Upper lobe of left lung (tissue), 6 donors: ENCODE data around the gene CMTM8. TPM values are rescaled to one million over a fixed set of nuclear protein-coding genes. Genes with fewer than 3 reads are reported as not detected.
A peak's percentile ranks its signal among the peaks of the same experiment; 100 is the strongest.

ENCODE experiments used
- ATAC-seq, 2 donors: fragments of 200-7000 bp; cut with Tn5 transposase; one replicate each; pipeline ENCODE4 v1.9.1; 2022; ENCODE audit warnings: mild to moderate bottlenecking in 2 of 2, moderate library complexity in 2 of 2; ENCODE audit not compliant: low FRiP score in 2 of 2
- DNase-seq, 2 donors: peaks; one replicate each; pipeline ENCODE4 v3.0.0-alpha.2; 2019 to 2020
- H3K27ac ChIP-seq, 4 donors: fragments of 200-600 bp; sonication (generic); one replicate each; pipeline ENCODE4 v1.5.1; 2016 to 2019
- H3K27me3 ChIP-seq, 4 donors: fragments of 200-600 bp; sonication (generic); one replicate each; pipeline ENCODE4 v1.5.1; 2017 to 2019
- H3K36me3 ChIP-seq, 4 donors: fragments of 200-600 bp; sonication (generic); one replicate each; pipeline ENCODE4 v1.5.1; 2016 to 2019
- H3K4me1 ChIP-seq, 4 donors: fragments of 200-600 bp; sonication (generic); one replicate each; pipeline ENCODE4 v1.5.1; 2018 to 2019
- H3K4me3 ChIP-seq, 4 donors: fragments of 200-600 bp; sonication (generic); one replicate each; pipeline ENCODE4 v1.5.1; 2017 to 2019; ENCODE audit warnings: mild to moderate bottlenecking in 2 of 4, moderate library complexity in 1 of 4
- H3K9me3 ChIP-seq, 4 donors: fragments of 200-600 bp; sonication (generic); one replicate each; pipeline ENCODE4 v1.5.1; 2018 to 2019
- CTCF ChIP-seq, 6 experiments: fragments of 450-650 bp in 4 of 6; fragments of 200-600 bp in 2 of 6; sonication (generic) in 2 of 6; IDR thresholded peaks; one replicate each; pipeline ENCODE4 v1.5.1; 2016 to 2019; ENCODE audit warnings: antibody characterized with exemption in 6 of 6
- EP300 ChIP-seq, 4 donors: sonication (generic); formaldehyde crosslinking; IDR thresholded peaks; one replicate each; pipeline ENCODE4 v1.5.1; 2017; ENCODE audit warnings: antibody characterized with exemption in 4 of 4, control low read depth in 2 of 4
- POLR2A ChIP-seq, 4 donors: fragments of 450-650 bp; IDR thresholded peaks; one replicate each; pipeline ENCODE4 v1.5.1; 2016 to 2017; ENCODE audit warnings: antibody characterized with exemption in 4 of 4, mild to moderate bottlenecking in 2 of 4
- POLR2AphosphoS5 ChIP-seq, 2 donors: sonication (generic); formaldehyde crosslinking; IDR thresholded peaks; one replicate each; pipeline ENCODE4 v1.5.1; 2017; ENCODE audit warnings: antibody characterized with exemption in 2 of 2
- WGBS, 2 donors: methylation state at CpG; one replicate each; pipeline ENCODE4 v1.1.5; 2017 to 2018; 5-methylcytosine and 5-hydroxymethylcytosine counted together
- small RNA-seq, 4 donors: library from RNA; depleted of rRNA; stranded (forward); fragments of <200 nt; gene quantifications; one replicate each; pipeline ENCODE3, GENCODE V24; 2016
- total RNA-seq, 6 donors: library from RNA; depleted of rRNA in 4 of 6; stranded (reverse); fragments of >200 nt in 4 of 6; gene quantifications; one replicate each; pipeline versions ENCODE4 v1.1.0 to v1.2.1, GENCODE V29; 2016 to 2021
- donor health status: DM: no; HTN: no; CAD: no; lungs with moderate emphysema.
- donor health status: DM: no; HTN: yes; CAD: no; lungs with severe emphysema.

Gene CMTM8
- total RNA-seq, 6 donors from 2014 or later: 10.5 to 28.9 (median 19.6) TPM

DNA sequence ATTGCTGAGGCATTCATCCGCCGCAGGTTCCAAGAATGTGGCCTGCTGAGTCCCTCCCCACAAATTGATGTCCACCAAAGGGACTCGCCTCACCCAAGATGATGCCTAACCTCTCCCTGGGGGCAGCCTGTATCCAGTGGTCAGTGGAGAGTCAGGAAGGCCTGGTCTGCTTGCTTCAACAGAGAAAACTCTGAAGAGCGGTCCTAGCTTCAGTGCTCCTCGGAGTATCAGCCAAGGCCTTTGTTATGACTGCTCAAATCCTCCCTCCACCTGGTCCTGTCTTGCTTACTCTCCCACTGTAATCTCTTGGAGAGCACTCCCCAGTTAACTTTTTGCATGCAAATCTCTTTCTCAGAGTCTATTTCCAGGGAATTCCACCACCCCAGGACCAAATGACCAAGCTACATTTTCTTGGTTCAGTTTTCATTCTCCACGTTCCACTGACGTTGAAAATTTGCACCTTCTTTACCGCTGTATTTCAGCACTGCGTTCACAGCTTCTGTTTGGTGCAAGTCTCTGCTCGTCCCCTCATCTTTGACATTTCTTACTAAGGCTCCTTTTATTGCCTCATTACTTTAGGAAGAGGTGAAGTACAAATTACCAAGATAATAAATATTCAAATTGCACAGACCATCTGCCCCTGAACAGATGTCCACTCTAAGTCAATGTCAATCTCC is 175.5 kb downstream of the CMTM8 start:
- Histone ChIP-seq H3K4me3 (no peak overlapping the region), H3K9me3 (no peaks in the 10 kb centered on the region), H3K36me3 (no peaks in the 10 kb centered on the region), H3K27ac (peak overlapping the region; percentile 41 to 79 (median 67)), H3K4me1 (peaks cover 18 to 47% (median 29%) of the 10 kb centered on the region in 4 donors), H3K27me3 (no peaks in the 10 kb centered on the region)
- ATAC-seq (no peak), DNase-seq (no peak)
- 81 to 88% methylated on average over 9 to 10 of the region's 10 CpGs for WGBS, 2 donors
- TF ChIP-seq CTCF (IDR thresholded peaks at IDR 0.05) (no peak), POLR2AphosphoS5 (IDR thresholded peaks at IDR 0.05) (no peak), POLR2A (IDR thresholded peaks at IDR 0.05) (no peak), EP300 (IDR thresholded peaks at IDR 0.05) (no peak)

DNA sequence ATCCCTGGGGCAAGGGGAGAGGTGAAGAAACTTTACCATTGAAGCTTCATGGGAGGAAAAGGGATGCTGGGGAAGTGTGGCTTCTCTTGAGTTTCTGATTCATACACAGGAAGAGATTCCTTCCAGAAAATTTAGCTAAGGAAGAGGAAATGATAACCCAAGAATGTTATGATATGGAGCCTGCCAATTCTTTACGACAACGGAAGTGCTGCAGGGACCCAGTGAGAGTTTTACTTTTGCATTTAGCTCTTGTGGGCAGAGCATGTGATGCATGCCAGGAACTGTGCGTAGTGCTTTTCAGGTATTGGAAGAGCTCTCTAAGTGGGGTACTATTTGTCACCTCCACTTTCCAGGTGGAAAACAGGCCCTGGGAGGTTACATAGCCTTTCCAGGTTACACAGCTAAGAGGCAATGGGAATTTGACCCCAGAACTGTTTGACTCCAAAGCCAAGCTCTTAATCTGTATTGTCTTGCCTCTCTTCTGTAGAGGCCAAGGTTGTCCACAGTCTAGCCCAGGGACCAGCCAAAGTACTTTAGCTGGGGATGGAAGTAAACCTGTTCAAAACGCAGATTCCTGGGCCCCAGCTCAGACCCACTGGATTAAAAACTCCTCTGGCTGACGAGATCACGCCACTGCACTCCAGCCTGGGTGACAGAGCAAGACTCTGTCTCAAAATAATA is 176.2 kb downstream of the CMTM8 start:
- ATAC-seq (peak; percentile 71 to 77), DNase-seq (peak in 1 of 2 donors; percentile 71)
- H3K4me1 ChIP-seq: peaks cover 22 to 46% (median 29%) of the 10 kb centered on the region in 4 donors
- H3K4me3 ChIP-seq: no peak overlapping the region
- no peaks in the 10 kb centered on the region for H3K27me3 ChIP-seq
- WGBS, 2 donors: 45 to 59% methylated on average over 6 of the region's 6 CpGs
- H3K36me3 ChIP-seq: no peaks in the 10 kb centered on the region
- TF ChIP-seq CTCF (IDR thresholded peaks at IDR 0.05): no peak
- peak in 3 of 4 donors; percentile 48 to 81 (median 78) for TF ChIP-seq EP300 (IDR thresholded peaks at IDR 0.05)
- TF ChIP-seq POLR2A (IDR thresholded peaks at IDR 0.05): peak in 1 of 4 donors; percentile 28
- peak; percentile 76 to 81 for TF ChIP-seq POLR2AphosphoS5 (IDR thresholded peaks at IDR 0.05)
- H3K27ac ChIP-seq: peak overlapping the region; percentile 41 to 79 (median 67)
- H3K9me3 ChIP-seq: no peaks in the 10 kb centered on the region

- TF ChIP-seq CTCF (IDR thresholded peaks at IDR 0.05): no peak
- no peak for DNase-seq
- Histone ChIP-seq H3K4me1 (peaks cover 60 to 68% (median 61%) of the 10 kb centered on the region in 4 donors), H3K27ac (peak overlapping the region; percentile 69 to 91 (median 84)), H3K36me3 (no peaks in the 10 kb centered on the region), H3K27me3 (no peaks in the 10 kb centered on the region), H3K9me3 (no peaks in the 10 kb centered on the region), H3K4me3 (no peak overlapping the region)
- 72 to 78% methylated on average over 2 of the region's 2 CpGs for WGBS, 2 donors
- ATAC-seq: peak in 1 of 2 donors; percentile 20
These were observed 181.3 kb downstream of the CMTM8 start for GRCh38 chr3:32419742-32420125.

Small RNA genes lying within 50 kb of the gene (small RNA-seq; reads per million reads assigned to genes)
- 0 reads per million in 4 donors for gene AC097639.2

Other genes with a start within 250 kb of the CMTM8 start
- 100 to 1,000 TPM in 4 of 6 donors, 10 to 100 TPM in 2; 50.8 to 221 (median 115) TPM for gene GPD1L, start 132.1 kb upstream of the CMTM8 start, total RNA-seq
- gene CMTM7, start 153.2 kb downstream of the CMTM8 start, total RNA-seq: 100 to 1,000 TPM in 1 of 6 donors, 10 to 100 TPM in 5; 39.4 to 103 (median 49.7) TPM